Colonic mucosa (tissue), 4 donors: ENCODE measurements around the gene GALNT18. TPM values are rescaled to one million over a fixed set of nuclear protein-coding genes. Genes with fewer than 3 reads are reported as not detected.

Source experiments
- DNase-seq: peaks from one replicate; pipeline ENCODE4 v3.0.0-alpha.2; 2020
- H3K27ac ChIP-seq: fragments of 200-600 bp; one replicate; pipeline ENCODE4 v1.8.0; 2021
- H3K27me3 ChIP-seq: fragments of 200-600 bp; one replicate; pipeline ENCODE4 v1.8.0; 2021
- H3K36me3 ChIP-seq: fragments of 200-600 bp; one replicate; pipeline ENCODE4 v1.8.0; 2021
- H3K4me1 ChIP-seq: fragments of 200-600 bp; one replicate; pipeline ENCODE4 v1.8.0; 2021; ENCODE audit warnings: mild to moderate bottlenecking
- H3K4me3 ChIP-seq: fragments of 200-600 bp; one replicate; pipeline ENCODE4 v1.8.0; 2021
- H3K9ac ChIP-seq, 2 donors: one replicate each; pipeline ENCODE4 v1.7.0; 2013; ENCODE audit warnings: control low read depth in 2 of 2, low read depth in 2 of 2, low read length in 2 of 2
- H3K9me3 ChIP-seq: fragments of 200-600 bp; one replicate; pipeline ENCODE4 v1.8.0; 2021
- intact Hi-C: fragments of 100-400 bp; cut with DNase I; formaldehyde crosslinking; loops from one replicate; pipeline ENCODE4 v1.14.1; 2022
- total RNA-seq, 2 donors: library from RNA; stranded (reverse); fragmentation: NEBNext Ultra II Directional in 1 of 2; extraction: Animal tissue kit (Norgen Biotek cat#: 25700) in 1 of 2; gene quantifications; one replicate each; pipeline ENCODE4 v1.2.1, GENCODE V29; 2021
- TF ChIP-seq, protein P1 (sequence below): fragments of 200-600 bp; IDR thresholded peaks from one replicate; pipeline ENCODE4 v1.8.0; 2022; ENCODE audit warnings: antibody characterized with exemption, mild to moderate bottlenecking
- donor health status: healthy.
- donor health status: DM: no; HTN: no; CAD: no.
- donor health status: DM: no; HTN: no; CAD: no.

Gene GALNT18
- total RNA-seq, 2 donors from 2014 or later, result 3.6 to 8.3 TPM

DNA sequence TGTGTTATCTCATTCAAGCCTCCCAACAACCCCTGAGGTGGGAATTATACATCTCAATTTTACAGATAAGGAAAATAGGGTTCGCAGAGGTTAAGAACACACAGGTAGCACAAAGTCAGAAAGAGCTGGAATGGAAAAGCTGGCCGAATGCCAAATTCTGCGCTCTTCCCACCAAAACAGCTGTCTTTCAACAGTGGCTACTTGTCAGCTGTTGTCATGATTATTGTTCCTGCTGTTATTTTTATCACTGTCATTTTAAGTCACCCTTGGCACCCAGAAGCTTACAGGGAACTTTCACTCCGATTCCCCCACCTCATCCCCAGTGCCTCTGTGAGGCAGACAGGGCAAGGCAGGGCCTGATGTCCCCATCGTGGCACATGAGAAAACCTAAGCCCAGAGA is 194.3 kb downstream of the GALNT18 start:
- H3K27me3 ChIP-seq, result no peaks in the 10 kb centered on the region
- TF ChIP-seq, protein P1, sequence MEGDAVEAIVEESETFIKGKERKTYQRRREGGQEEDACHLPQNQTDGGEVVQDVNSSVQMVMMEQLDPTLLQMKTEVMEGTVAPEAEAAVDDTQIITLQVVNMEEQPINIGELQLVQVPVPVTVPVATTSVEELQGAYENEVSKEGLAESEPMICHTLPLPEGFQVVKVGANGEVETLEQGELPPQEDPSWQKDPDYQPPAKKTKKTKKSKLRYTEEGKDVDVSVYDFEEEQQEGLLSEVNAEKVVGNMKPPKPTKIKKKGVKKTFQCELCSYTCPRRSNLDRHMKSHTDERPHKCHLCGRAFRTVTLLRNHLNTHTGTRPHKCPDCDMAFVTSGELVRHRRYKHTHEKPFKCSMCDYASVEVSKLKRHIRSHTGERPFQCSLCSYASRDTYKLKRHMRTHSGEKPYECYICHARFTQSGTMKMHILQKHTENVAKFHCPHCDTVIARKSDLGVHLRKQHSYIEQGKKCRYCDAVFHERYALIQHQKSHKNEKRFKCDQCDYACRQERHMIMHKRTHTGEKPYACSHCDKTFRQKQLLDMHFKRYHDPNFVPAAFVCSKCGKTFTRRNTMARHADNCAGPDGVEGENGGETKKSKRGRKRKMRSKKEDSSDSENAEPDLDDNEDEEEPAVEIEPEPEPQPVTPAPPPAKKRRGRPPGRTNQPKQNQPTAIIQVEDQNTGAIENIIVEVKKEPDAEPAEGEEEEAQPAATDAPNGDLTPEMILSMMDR, result no peak
- H3K9ac ChIP-seq, result no peak overlapping the region
- H3K4me1 ChIP-seq, result no peaks in the 10 kb centered on the region
- no peak overlapping the region for H3K4me3 ChIP-seq
- no peak overlapping the region for H3K27ac ChIP-seq
- H3K9me3 ChIP-seq, result no peaks in the 10 kb centered on the region
- intact Hi-C loops, result no loop called here
- DNase-seq, result no peak
- H3K36me3 ChIP-seq, result no peaks in the 10 kb centered on the region

DNA sequence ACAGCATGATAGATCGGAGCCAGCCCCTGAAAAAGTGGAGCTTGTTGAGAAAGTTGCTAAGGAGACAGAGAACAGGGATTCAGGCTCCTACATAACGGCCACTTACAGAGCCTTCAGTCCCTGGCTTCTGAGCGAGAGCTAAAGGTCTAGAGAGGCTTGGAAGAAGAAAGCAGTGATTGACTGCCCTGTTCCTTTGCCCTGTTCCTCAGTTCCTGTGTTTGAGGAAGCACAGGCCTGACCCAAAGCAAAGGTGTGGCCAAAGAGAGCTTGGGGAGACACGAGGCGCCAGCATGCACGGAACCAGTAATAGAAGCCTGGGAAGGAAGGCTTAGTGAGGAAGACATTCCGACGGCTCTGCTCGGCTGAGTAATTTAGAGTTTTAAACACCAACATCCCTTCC is 194.7 kb downstream of the GALNT18 start:
- TF ChIP-seq, protein P1, result no peak
- H3K27me3 ChIP-seq, result no peaks in the 10 kb centered on the region
- H3K9me3 ChIP-seq, result no peaks in the 10 kb centered on the region
- DNase-seq, result no peak
- intact Hi-C loops, result no loop called here
- H3K36me3 ChIP-seq, result no peaks in the 10 kb centered on the region
- no peak overlapping the region for H3K4me3 ChIP-seq
- no peak overlapping the region for H3K27ac ChIP-seq
- no peak overlapping the region for H3K9ac ChIP-seq
- H3K4me1 ChIP-seq, result no peaks in the 10 kb centered on the region

DNA sequence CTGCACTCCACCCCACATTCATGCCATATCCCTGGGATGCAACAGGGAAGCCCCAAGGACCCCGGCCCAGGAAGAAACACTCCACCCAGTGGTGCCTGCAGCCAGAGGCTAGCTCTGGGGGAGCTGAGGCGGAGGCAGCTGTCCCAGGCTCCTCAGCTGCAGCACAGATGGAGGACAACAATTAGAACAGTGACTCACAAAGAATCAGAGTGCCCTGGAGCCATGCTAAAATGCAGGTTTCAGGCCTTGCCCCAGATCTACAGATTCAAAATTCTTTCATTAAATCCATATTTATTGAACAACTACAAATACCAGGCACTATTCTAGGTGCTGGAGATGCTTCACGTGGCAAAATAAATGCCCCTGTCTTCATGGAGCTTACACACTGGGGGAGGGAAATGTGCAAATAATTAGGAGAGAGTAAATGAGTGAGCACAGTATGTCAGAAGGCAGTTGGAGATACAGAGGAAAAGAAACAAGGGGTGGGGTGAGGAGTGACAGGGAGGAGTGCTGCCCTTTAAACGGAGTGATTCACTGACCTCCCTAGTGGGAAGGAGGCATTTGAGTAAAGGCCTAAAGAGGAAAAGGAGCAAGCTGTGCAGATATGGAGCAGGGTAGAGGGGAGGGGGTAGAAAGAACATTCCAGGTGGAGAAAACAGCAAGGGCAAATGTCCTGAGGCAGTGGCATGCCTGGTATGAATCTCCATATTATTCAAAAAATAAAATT is 195.4 kb downstream of the GALNT18 start:
- Histone ChIP-seq H3K27me3 (no peaks in the 10 kb centered on the region), H3K27ac (no peak overlapping the region), H3K36me3 (no peaks in the 10 kb centered on the region), H3K9me3 (no peaks in the 10 kb centered on the region), H3K4me3 (no peak overlapping the region), H3K4me1 (no peaks in the 10 kb centered on the region), H3K9ac (no peak overlapping the region)
- DNase-seq, result no peak
- TF ChIP-seq, protein P1, result no peak
- intact Hi-C loops, result no loop called here

DNA sequence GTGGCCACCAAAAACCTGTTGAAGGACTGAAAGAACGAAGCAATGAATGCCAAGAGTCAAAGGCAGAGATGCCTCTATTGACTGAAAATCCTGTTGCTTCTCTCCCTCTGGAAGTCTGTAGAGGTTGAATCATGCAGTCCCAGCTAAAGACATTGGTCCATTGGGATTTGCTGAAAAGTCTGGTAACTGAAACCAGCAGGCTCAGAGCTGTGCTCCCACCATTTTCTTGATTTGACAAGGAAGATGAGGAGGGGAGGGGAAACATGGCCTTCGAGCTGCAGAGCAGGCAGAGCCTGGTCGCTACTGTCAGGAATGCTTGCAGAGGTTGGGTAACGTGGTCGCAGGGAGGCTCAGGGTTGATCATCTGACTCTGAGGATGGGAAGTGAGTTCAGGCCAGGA is 196.0 kb downstream of the GALNT18 start:
- no peak overlapping the region for H3K4me3 ChIP-seq
- TF ChIP-seq, protein P1, result no peak
- no peaks in the 10 kb centered on the region for H3K36me3 ChIP-seq
- H3K9ac ChIP-seq, result no peak overlapping the region
- no peaks in the 10 kb centered on the region for H3K4me1 ChIP-seq
- DNase-seq, result no peak
- intact Hi-C loops, result no loop called here
- H3K9me3 ChIP-seq, result no peaks in the 10 kb centered on the region
- no peak overlapping the region for H3K27ac ChIP-seq
- H3K27me3 ChIP-seq, result no peaks in the 10 kb centered on the region

DNA sequence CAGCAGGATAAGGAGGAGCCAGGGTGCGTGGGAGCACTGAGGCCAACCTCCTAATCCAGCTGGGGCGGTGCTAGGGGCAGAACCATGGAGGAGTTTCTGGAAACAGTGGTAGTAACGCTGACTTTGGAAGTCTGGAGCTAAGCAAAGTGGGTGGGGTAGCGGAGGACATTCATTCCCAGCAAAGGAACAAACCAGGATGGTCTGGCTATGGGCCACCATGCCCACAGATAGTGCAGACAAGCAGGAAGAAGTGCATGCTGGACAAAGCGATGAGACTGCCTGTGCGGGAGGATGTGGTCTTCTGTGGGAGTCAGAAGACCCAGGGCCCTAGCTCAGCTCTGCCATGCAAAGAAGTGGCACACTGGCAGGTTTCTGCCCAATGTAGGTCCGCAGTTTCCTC is 197.1 kb downstream of the GALNT18 start:
- no peak for DNase-seq

More for the DNA sequence above, 197.1 kb downstream of the GALNT18 start:
- Histone ChIP-seq H3K27ac (no peak overlapping the region), H3K27me3 (no peaks in the 10 kb centered on the region), H3K4me3 (no peak overlapping the region), H3K36me3 (no peaks in the 10 kb centered on the region), H3K4me1 (no peaks in the 10 kb centered on the region), H3K9me3 (no peaks in the 10 kb centered on the region), H3K9ac (no peak overlapping the region)
- TF ChIP-seq, protein P1, result no peak
- intact Hi-C loops, result no loop called here
